HG03460 (cell line): ENCODE data around the gene VPS37B.

Experiments
- ATAC-seq: cut with Tn5 transposase; IDR thresholded peaks from one replicate; pipeline ENCODE4 v1.9.1; 2021; ENCODE audit not compliant: unreplicated experiment

Gene VPS37B

DNA sequence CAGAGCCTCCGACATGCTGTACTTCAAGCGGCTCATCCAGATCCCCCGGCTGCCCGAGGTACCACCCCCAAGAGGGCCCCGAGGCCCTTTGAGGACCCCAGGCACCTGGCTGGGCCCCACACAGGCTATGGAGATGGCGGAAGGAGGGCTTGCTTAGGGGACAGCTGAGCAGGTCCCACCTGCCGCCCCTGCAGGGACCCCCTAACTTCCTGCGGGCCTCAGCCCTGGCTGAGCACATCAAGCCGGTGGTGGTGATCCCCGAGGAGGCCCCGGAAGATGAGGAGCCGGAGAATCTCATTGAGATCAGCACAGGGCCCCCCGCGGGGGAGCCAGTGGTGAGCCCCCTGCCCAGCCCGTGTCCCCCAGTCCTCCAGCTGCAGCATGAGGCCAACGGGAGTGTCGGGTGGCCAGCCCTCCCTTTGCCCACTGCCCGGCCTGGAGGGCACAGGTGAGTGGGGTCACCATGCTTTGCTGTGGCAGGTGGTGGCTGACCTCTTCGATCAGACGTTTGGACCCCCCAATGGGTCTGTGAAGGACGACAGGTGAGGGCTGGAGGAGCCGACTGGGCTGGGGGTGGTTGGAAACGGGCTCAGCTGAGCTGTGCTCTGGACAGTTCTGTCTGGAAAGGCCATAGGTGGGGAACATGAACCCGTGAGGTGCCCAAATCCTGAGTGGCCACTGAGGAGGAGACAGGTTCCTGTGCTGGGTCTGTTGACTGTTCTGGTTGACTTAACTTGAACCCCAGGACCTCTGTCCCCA, 40.7 kb downstream of the VPS37B start:
- no peak for ATAC-seq

DNA sequence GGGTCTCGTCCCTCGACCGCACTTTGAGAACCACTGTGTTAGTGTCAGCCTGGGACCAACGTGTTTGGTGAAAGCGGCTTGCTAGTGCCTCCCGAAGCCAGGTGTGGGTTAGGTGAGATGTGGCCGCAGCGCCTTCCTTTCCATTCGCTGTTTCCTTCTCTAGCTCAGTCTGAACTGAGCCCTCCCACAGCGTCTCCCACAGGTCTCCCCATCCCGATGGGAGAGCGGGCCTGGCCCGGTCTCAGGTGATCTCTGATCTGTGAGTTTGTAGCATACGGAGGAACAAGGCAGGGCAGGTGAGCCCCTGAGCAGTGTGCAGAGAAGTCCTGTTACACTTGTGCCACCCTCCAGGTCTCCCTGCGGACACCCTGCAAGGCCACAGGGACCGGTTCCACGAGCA, 41.4 kb downstream of the VPS37B start:
- ATAC-seq: no peak

- ATAC-seq: no peak
Observed at GRCh38 chr12:122853582-122854245, 42.2 kb downstream of the VPS37B start.

- ATAC-seq: no peak
Observed at GRCh38 chr12:122852336-122853275, 43.3 kb downstream of the VPS37B start.

DNA sequence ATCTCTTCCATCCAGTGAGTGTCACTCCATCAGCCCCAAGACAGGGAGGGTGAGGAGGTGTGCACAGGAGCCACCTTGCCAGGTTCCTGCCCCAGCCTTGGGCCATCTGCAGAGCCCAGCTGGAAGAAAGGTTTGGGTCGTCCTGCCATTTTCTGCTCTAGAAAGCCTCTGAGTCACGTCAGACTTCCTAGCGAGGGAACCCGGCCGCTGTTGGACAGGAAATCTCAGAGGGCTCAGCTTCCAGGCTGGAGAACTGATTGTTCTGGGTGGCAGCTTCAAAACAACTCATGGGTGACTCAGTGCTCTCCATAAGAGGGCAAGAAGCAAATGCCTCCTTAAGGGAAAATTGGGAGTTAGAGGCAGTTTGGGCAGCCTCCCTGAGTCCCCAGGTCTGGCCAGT, 44.1 kb downstream of the VPS37B start:
- ATAC-seq: no peak

GRCh38 chr12:122850695-122851350, 45.1 kb downstream of the VPS37B start:
- no peak for ATAC-seq

- ATAC-seq: no peak
Observed at GRCh38 chr12:122850048-122850445, 45.9 kb downstream of the VPS37B start.

GRCh38 chr12:122849352-122850047, 46.4 kb downstream of the VPS37B start:
- ATAC-seq: no peak

DNA sequence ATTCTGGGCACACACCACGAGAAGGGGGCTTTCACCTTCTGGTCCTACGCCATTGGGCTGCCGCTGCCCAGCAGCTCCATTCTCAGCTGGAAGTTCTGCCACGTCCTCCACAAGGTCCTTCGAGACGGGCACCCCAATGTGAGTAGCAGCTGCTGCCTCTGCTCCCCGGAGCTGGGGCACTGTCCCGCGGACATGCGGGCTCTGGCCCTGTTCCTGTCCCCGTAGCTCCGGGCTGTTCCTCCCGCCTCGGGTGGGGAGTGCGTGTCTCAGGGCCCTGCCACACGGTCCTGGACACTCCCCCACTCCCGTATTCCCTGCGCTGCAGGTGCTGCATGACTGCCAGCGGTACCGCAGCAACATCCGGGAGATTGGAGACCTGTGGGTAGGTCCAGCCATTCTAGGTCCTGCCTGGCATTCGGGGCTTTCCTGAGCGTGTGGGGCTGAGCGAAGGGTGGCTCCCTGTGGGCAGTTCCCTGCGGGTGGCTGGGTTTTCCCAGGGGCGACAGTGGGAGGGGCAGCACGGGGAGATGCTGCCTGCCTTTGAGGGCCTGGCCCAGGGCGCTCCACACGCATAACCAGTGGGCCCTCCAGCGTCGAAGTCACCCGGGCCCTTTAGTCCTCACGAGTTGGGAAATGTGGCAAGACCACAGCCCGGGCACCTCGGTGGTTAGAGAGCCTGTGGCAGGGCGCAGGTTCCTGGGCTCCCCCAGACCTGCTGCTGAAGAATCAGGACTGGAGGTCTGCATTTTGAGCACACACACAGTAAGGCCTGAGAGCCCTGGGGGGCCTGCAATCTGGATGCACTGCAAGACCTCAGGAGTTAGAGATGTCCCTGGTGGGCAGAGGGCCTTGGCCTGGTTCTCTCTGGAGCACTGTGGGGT, 47.2 kb downstream of the VPS37B start:
- ATAC-seq: no peak

GRCh38 chr12:122847921-122848421, 48.0 kb downstream of the VPS37B start:
- ATAC-seq: no peak

DNA sequence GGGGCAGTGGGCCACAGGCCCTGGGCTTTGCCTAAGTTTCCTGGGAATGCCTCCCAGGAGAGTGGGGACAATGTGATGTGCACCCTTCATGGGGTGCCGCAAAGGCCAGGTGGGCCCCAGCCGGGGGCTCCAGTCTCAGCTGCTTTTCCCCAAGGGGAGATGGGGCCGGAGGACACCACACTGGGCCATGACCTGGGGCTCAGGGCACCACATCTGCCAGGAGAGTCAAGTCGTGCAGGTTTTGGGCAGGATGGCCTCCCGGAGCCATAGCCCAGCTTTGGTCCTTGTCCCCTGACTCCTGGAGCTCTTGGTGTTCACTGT, 48.4 kb downstream of the VPS37B start:
- no peak for ATAC-seq

DNA sequence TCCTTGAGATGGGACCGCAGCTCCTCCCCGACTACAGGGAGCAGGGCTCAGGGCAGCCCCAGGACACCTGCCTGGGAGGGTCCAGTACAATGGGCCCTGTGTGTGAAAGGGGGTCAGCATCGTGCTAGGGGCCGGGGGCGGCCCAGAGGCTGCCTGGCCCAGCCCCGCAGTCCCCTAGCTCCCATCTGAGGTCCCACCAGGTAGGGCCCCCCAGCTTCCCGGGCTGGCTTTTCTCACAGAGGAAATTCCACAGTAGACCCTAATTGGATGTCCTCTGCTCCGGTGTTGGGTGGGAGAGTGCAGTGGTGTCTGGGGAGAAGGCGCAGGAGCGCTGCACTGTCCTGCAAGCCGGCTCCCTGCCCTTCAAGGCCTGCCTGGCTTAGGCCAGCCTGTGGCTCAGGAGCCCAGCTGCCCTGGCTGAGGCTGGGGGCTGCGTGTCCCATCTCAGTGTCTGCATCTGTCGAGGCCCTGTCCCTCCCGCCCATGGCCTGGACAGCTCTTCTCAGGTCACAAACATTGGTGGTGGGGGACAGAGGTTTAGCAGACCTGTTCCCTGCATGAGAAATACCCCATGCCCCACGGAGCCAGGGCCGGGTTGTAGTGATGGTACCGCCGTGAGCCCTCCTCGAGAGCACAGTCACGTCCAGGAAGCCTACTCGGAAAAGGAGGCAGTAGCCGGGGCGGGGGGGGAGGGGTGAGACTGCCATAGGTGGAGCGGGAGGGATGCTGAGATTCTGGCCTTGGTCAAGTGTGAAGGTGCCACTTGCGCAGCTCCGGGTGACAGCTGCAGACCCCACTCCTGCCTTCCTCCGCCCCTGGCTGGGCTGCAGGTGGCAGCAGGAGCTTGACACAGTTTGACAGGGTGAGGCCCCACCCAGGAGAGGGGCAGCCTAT, 49.1 kb downstream of the VPS37B start:
- ATAC-seq: no peak

GRCh38 chr12:122845865-122846621, 49.9 kb downstream of the VPS37B start:
- no peak for ATAC-seq

GRCh38 chr12:122845041-122845864, 50.7 kb downstream of the VPS37B start:
- no peak for ATAC-seq

- ATAC-seq: no peak
Observed at GRCh38 chr12:122844366-122844971, 51.5 kb downstream of the VPS37B start.

DNA sequence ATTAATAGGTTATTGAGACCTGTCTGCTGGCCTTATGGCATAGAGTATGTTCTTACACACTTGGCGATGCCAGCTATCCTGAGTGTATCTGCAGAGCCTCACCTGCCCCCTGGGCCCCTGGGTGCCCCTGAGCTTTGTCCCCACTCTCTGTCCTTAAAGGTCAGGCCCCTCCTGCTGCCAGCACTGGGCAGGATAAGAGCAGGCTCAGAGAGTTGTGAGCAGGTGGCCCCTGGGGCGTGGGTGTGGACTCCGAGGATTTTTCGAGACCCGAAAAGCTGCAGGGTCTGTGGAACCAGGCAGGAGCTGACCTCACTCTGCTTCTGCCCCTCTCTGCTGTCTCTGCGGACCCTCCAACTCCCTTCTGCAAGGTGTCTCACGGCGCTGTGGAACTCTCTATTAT, 52.5 kb downstream of the VPS37B start:
- ATAC-seq: no peak
